ENCODE results near the gene CFAP53. TPM values are rescaled to one million over a fixed set of nuclear protein-coding genes. Genes with fewer than 3 reads are reported as not detected.

Gene CFAP53
- polyA plus RNA-seq, 4 donors, result 2.5 to 3.9 (median 3.5) TPM

Other genes starting within 250 kb of the CFAP53 start
- gene MYO5B, start 71.3 kb downstream of the CFAP53 start, polyA plus RNA-seq (ENCODE audit: insufficient read length in 4 of 4), result 10 to 100 TPM; 25.8 to 33.4 (median 27.5) TPM
- 10 to 100 TPM; 60.6 to 71.2 (median 64.0) TPM for gene MBD1, start 15.0 kb upstream of the CFAP53 start, polyA plus RNA-seq (ENCODE audit: insufficient read length in 4 of 4)
- 10 to 100 TPM; 61.9 to 81.4 (median 72.1) TPM for gene CXXC1, start 21.2 kb upstream of the CFAP53 start, polyA plus RNA-seq (ENCODE audit: insufficient read length in 4 of 4)
- gene SKA1, start 108.6 kb upstream of the CFAP53 start, polyA plus RNA-seq (ENCODE audit: insufficient read length in 4 of 4), result 1 to 10 TPM; 6.1 to 8.3 (median 7.7) TPM